Endothelial cell of umbilical vein (primary cell): ENCODE results near the gene SIDT1. TPM values are rescaled to one million over a fixed set of nuclear protein-coding genes. Genes with fewer than 3 reads are reported as not detected.

Source experiments
- BruUV-seq: library from RNA; stranded (reverse); fragments of 400-500 nt; replicated peaks from 2 replicates; lab custom pipeline; 2021; lab: Mats Ljungman, UMichigan
- CTCF ChIA-PET: fragments of 300-600, 350-600 bp; sonication (Branson Sonifier 250); formaldehyde crosslinking; loops from one replicate; lab custom pipeline; 2021; ENCODE audit warnings: antibody characterized with exemption, inconsistent platforms; lab: Charles Lee
- POLR2A ChIA-PET: fragments of 300-600, 350-600 bp; sonication (Branson Sonifier 250); formaldehyde crosslinking; loops from one replicate; lab custom pipeline; 2021; ENCODE audit warnings: antibody characterized with exemption, inconsistent platforms; lab: Charles Lee
- DNase-seq: peaks from one replicate; pipeline ENCODE4 v3.0.0-alpha.2; 2011; ENCODE audit warnings: low read depth, low spot score
- FAIRE-seq: peaks from 2 replicates; lab custom pipeline; 2011; peaks lifted over from hg19 to GRCh38; lab: Jason Lieb, UNC
- H2AFZ ChIP-seq: 2 replicates; pipeline ENCODE4 v1.6.0; 2012; ENCODE audit warnings: low read depth, low read length, control low read depth, inconsistent platforms
- H3K27ac ChIP-seq: 2 replicates; pipeline ENCODE4 v1.5.1; 2011; ENCODE audit warnings: low read depth, mild to moderate bottlenecking, control low read depth, low read length, moderate library complexity; ENCODE audit not compliant: insufficient read depth
- H3K27me3 ChIP-seq, 2 experiments: 2 replicates each; pipeline versions ENCODE4 v1.6.0 to v1.6.1; 2011; ENCODE audit warnings: low read length in 2 of 2, mixed read lengths in 1 of 2; ENCODE audit not compliant: control insufficient read depth in 2 of 2, insufficient read depth in 2 of 2
- H3K36me3 ChIP-seq, 2 experiments: 2 replicates in 1 of 2; 3 replicates in 1 of 2; pipeline ENCODE4 v1.5.1; 2011; ENCODE audit warnings: low read length in 2 of 2, mild to moderate bottlenecking in 1 of 2, moderate library complexity in 1 of 2; ENCODE audit not compliant: control insufficient read depth in 2 of 2, insufficient read depth in 2 of 2; ENCODE audit errors: extremely low read depth in 1 of 2
- H3K4me1 ChIP-seq: 3 replicates; pipeline ENCODE4 v1.5.1; 2011; ENCODE audit warnings: mild to moderate bottlenecking, low read length; ENCODE audit not compliant: control insufficient read depth, insufficient read depth; ENCODE audit errors: extremely low read depth
- H3K4me2 ChIP-seq: 2 replicates; pipeline ENCODE4 v1.6.1; 2011; ENCODE audit warnings: low read length, control low read depth, mixed read lengths; ENCODE audit not compliant: insufficient read depth
- H3K4me3 ChIP-seq, 3 experiments: fragments of 200-600 bp in 1 of 3; sonication (generic), shearing (Covaris generic) in 1 of 3; replicated peaks in 1 of 3; 2 replicates each; pipeline ENCODE4 v1.5.1; 2011 to 2016; ENCODE audit warnings: control low read depth in 3 of 3, low read length in 3 of 3, mild to moderate bottlenecking in 2 of 3, inconsistent platforms in 1 of 3, low read depth in 1 of 3, moderate library complexity in 1 of 3; ENCODE audit not compliant: insufficient read depth in 1 of 3
- H3K79me2 ChIP-seq: 2 replicates; pipeline ENCODE4 v1.6.0; 2012; ENCODE audit warnings: low read length, inconsistent platforms; ENCODE audit not compliant: control insufficient read depth, insufficient read depth
- H3K9ac ChIP-seq: replicated peaks from 2 replicates; pipeline ENCODE3; 2011; ENCODE audit warnings: low read length, control low read depth; ENCODE audit not compliant: insufficient read depth; ENCODE audit errors: extremely low read depth
- H3K9me1 ChIP-seq: replicated peaks from 3 replicates; pipeline ENCODE4 v1.6.0; 2011; ENCODE audit warnings: mild to moderate bottlenecking, low read length; ENCODE audit not compliant: control insufficient read depth, insufficient read depth; ENCODE audit errors: extremely low read depth
- H3K9me3 ChIP-seq: replicated peaks from 2 replicates; pipeline ENCODE4 v1.5.1; 2012; ENCODE audit warnings: low read length, inconsistent platforms; ENCODE audit not compliant: control insufficient read depth, insufficient read depth
- H4K20me1 ChIP-seq: replicated peaks from 2 replicates; pipeline ENCODE3; 2011; ENCODE audit warnings: mild to moderate bottlenecking, low read length; ENCODE audit not compliant: control insufficient read depth, insufficient read depth; ENCODE audit errors: extremely low read depth
- CTCF ChIP-seq, 2 donors: IDR thresholded peaks; 1 replicate in 1 of 2; 2 replicates in 1 of 2; pipeline ENCODE4 v1.5.1; 2011; ENCODE audit warnings: low read length in 2 of 2, mild to moderate bottlenecking in 2 of 2, moderate library complexity in 2 of 2, control low read depth in 1 of 2, inconsistent platforms in 1 of 2, low read depth in 1 of 2; ENCODE audit not compliant: insufficient read depth in 1 of 2; ENCODE audit errors: extremely low read depth in 1 of 2
- EZH2 ChIP-seq: IDR thresholded peaks from 2 replicates; pipeline ENCODE4 v1.6.1; 2012; ENCODE audit warnings: borderline replicate concordance, low read depth, mild to moderate bottlenecking, moderate library complexity, low read length, inconsistent platforms; ENCODE audit not compliant: severe bottlenecking
- FOS ChIP-seq: IDR thresholded peaks from 2 replicates; pipeline ENCODE4 v1.6.1; 2011; ENCODE audit warnings: mild to moderate bottlenecking, low read length, moderate library complexity, borderline replicate concordance; ENCODE audit not compliant: insufficient read depth
- GATA2 ChIP-seq: IDR thresholded peaks from 2 replicates; pipeline ENCODE4 v1.7.0; 2011; ENCODE audit warnings: low read depth, mild to moderate bottlenecking, moderate library complexity, mixed read lengths, low read length; ENCODE audit not compliant: insufficient read length, insufficient read depth
- JUN ChIP-seq: IDR thresholded peaks from 2 replicates; pipeline ENCODE4 v1.6.1; 2011; ENCODE audit warnings: borderline replicate concordance, low read depth; ENCODE audit not compliant: insufficient read length, insufficient read depth
- MAX ChIP-seq: IDR thresholded peaks from 2 replicates; pipeline ENCODE4 v1.6.1; 2011; ENCODE audit not compliant: insufficient read depth, insufficient read length
- MYC ChIP-seq: IDR thresholded peaks from one replicate; pipeline ENCODE4 v1.6.1; 2011; ENCODE audit warnings: mild to moderate bottlenecking, low read depth, low read length
- POLR2A ChIP-seq: IDR thresholded peaks from 2 replicates; pipeline ENCODE4 v1.6.1; 2012; ENCODE audit warnings: low read depth, mild to moderate bottlenecking, control low read depth, low read length
- POLR2AphosphoS5 ChIP-seq: IDR thresholded peaks from 2 replicates; pipeline ENCODE4 v1.6.1; 2012; ENCODE audit warnings: low read depth, mild to moderate bottlenecking, control low read depth, low read length, moderate library complexity; ENCODE audit not compliant: insufficient read depth
- dilution Hi-C: fragments of 300-500 bp; cut with MboI; formaldehyde crosslinking; loops from one replicate; pipeline ENCODE4 v1.15.0; 2019; ENCODE audit warnings: low sequenced_read_pairs; ENCODE audit not compliant: extremely low pct_ligation_motif_present
- intact Hi-C: fragments of 100-400 bp; cut with micrococcal nuclease; formaldehyde crosslinking; loops from one replicate; pipeline ENCODE4 v1.10.0; 2022
- polyA plus RNA-seq, 4 experiments: library from polyadenylated mRNA; depleted of rRNA in 3 of 4; stranded (reverse) in 3 of 4; unstranded in 1 of 4; fragments of >200 nt; gene quantifications; 2 replicates each; pipeline versions ENCODE4 v1.2.1 to v1.2.3, GENCODE V29; 2011 to 2012; ENCODE audit warnings: missing spikeins in 1 of 4
- total RNA-seq: library from RNA; stranded (reverse); gene quantifications from 2 replicates; pipeline ENCODE4 v1.2.3, GENCODE V29; 2021

Gene SIDT1
- total and polyA plus RNA-seq, 2 donors (not counting 3 experiments of a cell fraction or from before 2014, with no cell fraction given), result 0.07 TPM; not detected in 1

DNA sequence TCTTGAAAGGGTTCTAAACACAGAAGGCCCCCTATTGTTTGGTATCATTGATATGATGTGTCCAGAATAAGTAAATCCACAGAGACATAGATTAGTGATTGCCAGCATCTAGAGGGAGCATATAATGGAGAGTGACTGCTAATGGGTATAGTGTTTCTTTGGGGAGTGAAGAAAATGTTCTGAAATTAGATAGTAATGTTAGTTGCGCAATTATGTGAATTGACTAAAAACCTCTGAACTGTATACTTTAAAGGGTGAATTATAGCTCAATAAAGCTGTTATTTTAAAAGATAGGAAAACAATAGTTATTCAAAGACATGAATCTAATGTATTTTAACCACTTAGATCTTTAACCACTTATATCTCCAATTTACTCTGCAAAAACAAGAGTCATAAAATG lies 23.4 kb upstream of the SIDT1 start:
- dilution Hi-C loops (no loop called here), intact Hi-C loops (no loop called here)
- TF ChIP-seq JUN (no peak), POLR2AphosphoS5 (no peak), CTCF (IDR thresholded peaks at IDR 0.05; ENCODE audit: extremely low read depth in 1 of 2, insufficient read depth in 1 of 2, low read depth in 1 of 2, low read length in 2 of 2) (no peak), FOS (no peak), EZH2 (no peak), GATA2 (no peak), POLR2A (no peak), MYC (no peak), MAX (no peak)
- POLR2A ChIA-PET, result no interaction called here
- no peak for DNase-seq
- Histone ChIP-seq H3K9me3 (no peaks in the 10 kb centered on the region), H3K36me3 (no peaks in the 10 kb centered on the region), H3K9ac (no peak overlapping the region), H3K27ac (no peak overlapping the region), H3K27me3 (no peaks in the 10 kb centered on the region), H2AFZ (no peak overlapping the region), H3K79me2 (peaks cover 4% of the 10 kb centered on the region), H3K9me1 (no peaks in the 10 kb centered on the region), H3K4me3 (no peak overlapping the region), H3K4me1 (peaks cover 4% of the 10 kb centered on the region), H4K20me1 (no peaks in the 10 kb centered on the region), H3K4me2 (no peak overlapping the region)
- BruUV-seq, result no TSS peak
- CTCF ChIA-PET, result interaction anchor here (0.8 to 1.8 kb wide), 3 partner anchors 11 to 15 kb away, joined by 3 to 7 read pairs (median 3); no protein-coding TSS in a partner anchor
- no peak for FAIRE-seq
